SJSA1 (cell line): ENCODE data around the gene GPR155. TPM values are rescaled to one million over a fixed set of nuclear protein-coding genes. Genes with fewer than 3 reads are reported as not detected.
"Not testable (repeated sequence)": the region's sequence is repeated elsewhere in the genome, so short reads cannot be mapped to it uniquely, and the experiment has no call there.

ENCODE experiments used
- DNase-seq, 2 experiments: peaks; one replicate each; pipeline ENCODE4 v3.0.0-alpha.2; 2015 to 2020; ENCODE audit warnings: low spot score in 2 of 2, low read depth in 1 of 2
- H3K27ac ChIP-seq: fragments of 250-450 bp; sonication (Bioruptor Pico); 2 replicates; pipeline ENCODE4 v1.5.1; 2020; ENCODE audit warnings: mild to moderate bottlenecking, moderate library complexity
- H3K27me3 ChIP-seq: fragments of 250-450 bp; sonication (Bioruptor Pico); replicated peaks from 2 replicates; pipeline ENCODE4 v1.5.1; 2020; ENCODE audit warnings: mild to moderate bottlenecking, moderate library complexity
- H3K36me3 ChIP-seq: fragments of 250-450 bp; sonication (Bioruptor Pico); 2 replicates; pipeline ENCODE4 v1.5.1; 2020; ENCODE audit warnings: mild to moderate bottlenecking
- H3K4me1 ChIP-seq: fragments of 250-450 bp; sonication (Bioruptor Pico); replicated peaks from 2 replicates; pipeline ENCODE4 v1.6.1; 2021; ENCODE audit warnings: mild to moderate bottlenecking
- H3K4me3 ChIP-seq: fragments of 250-450 bp; sonication (Bioruptor Pico); 2 replicates; pipeline ENCODE4 v1.5.1; 2020; ENCODE audit warnings: mild to moderate bottlenecking
- H3K9me3 ChIP-seq: fragments of 250-450 bp; sonication (Bioruptor Pico); replicated peaks from 2 replicates; pipeline ENCODE4 v1.5.1; 2020; ENCODE audit warnings: mild to moderate bottlenecking
- total RNA-seq: library from RNA; depleted of rRNA; stranded (reverse); fragments of >200 nt; shearing (Covaris generic); gene quantifications from 2 replicates; pipeline ENCODE4 v1.2.3, GENCODE V29; 2014

GPR155 gene
- total RNA-seq, 1 experiment from 2014 or later = 4.9 TPM

GRCh38 chr2:174485045-174485444, 1.8 kb downstream of the GPR155 start:
- H3K4me3 ChIP-seq, H3K27ac ChIP-seq, H3K36me3 ChIP-seq, H3K27me3 ChIP-seq, H3K9me3 ChIP-seq, DNase-seq: not testable (repeated sequence)
- H3K4me1 ChIP-seq = peaks cover 13% of the 10 kb centered on the region

GRCh38 chr2:174484573-174484972, 2.3 kb downstream of the GPR155 start:
- DNase-seq = no peak
- Histone ChIP-seq H3K9me3 (0 out of 2 replicates have a peak, but pooled peaks cover 2% of the 10 kb centered on the region), H3K27ac (no peak overlapping the region), H3K4me3 (no peak overlapping the region), H3K36me3 (no peaks in the 10 kb centered on the region; the same call in 1 of the 2 replicates), H3K4me1 (peaks cover 13% of the 10 kb centered on the region), H3K27me3 (no peaks in the 10 kb centered on the region)

- Histone ChIP-seq H3K9me3 (0 out of 2 replicates have a peak, but pooled peaks cover 2% of the 10 kb centered on the region), H3K4me3 (no peak overlapping the region), H3K4me1 (peaks cover 13% of the 10 kb centered on the region), H3K36me3 (no peaks in the 10 kb centered on the region; the same call in 1 of the 2 replicates), H3K27ac (no peak overlapping the region), H3K27me3 (no peaks in the 10 kb centered on the region)
- no peak for DNase-seq
Measured at GRCh38 chr2:174482854-174483253, 4.0 kb downstream of the GPR155 start.

- no peaks in the 10 kb centered on the region for H3K9me3 ChIP-seq
- peaks cover 18% of the 10 kb centered on the region for H3K4me1 ChIP-seq
- H3K27me3 ChIP-seq = no peaks in the 10 kb centered on the region
- no peak for DNase-seq
- no peak overlapping the region for H3K27ac ChIP-seq
- no peak overlapping the region for H3K4me3 ChIP-seq
- H3K36me3 ChIP-seq = no peaks in the 10 kb centered on the region
Measured at GRCh38 chr2:174477759-174478158, 9.1 kb downstream of the GPR155 start.

DNA sequence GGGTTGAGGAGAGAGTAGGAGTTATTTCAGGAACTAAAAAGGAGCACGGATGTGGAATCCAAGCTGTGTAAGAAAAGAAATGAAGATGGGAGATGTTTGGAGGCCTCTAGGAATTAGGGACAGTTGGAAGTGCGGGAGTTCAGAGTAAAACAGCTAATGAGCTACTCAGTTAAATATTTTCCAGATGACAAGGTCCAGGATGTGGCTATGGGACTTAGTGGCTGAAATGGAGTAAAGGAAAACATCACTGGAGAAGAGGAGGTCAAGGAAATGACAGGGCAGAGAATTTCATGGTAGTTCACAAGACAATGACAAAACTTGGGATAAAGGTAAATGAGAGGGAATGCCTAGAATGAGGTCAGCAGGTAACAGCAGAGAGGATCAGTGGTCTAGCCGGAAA, 13.0 kb downstream of the GPR155 start:
- no peak overlapping the region for H3K4me3 ChIP-seq
- H3K27ac ChIP-seq = peak overlapping the region; percentile 53
- H3K9me3 ChIP-seq = no peaks in the 10 kb centered on the region
- DNase-seq = no peak
- no peaks in the 10 kb centered on the region for H3K27me3 ChIP-seq
- no peaks in the 10 kb centered on the region for H3K36me3 ChIP-seq
- peaks cover 27% of the 10 kb centered on the region for H3K4me1 ChIP-seq

DNA sequence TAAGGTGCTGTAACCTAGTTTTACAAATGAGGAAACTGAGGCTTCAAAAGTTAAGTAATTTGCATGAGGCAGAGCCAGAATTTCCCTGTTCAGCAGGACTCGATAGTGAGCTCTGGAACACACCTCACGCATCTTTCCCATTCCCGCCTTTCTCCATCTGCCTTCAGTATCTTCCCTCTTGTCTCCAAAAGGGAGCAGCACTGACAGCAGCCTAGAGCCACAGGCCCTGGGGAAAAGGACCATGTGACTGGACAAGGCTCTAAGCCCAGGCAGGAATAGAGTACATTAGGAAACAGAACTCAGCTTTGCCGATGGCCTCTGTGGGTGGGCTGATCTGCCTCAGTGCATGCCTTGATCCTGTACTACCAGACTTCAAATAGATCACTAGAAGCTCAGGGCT, 21.5 kb downstream of the GPR155 start:
- Histone ChIP-seq H3K27me3 (no peaks in the 10 kb centered on the region), H3K4me1 (peaks cover 30% of the 10 kb centered on the region), H3K4me3 (no peak overlapping the region), H3K27ac (no peak overlapping the region), H3K9me3 (no peaks in the 10 kb centered on the region), H3K36me3 (no peaks in the 10 kb centered on the region)
- no peak for DNase-seq

- no peaks in the 10 kb centered on the region for H3K27me3 ChIP-seq
- no peak overlapping the region for H3K4me3 ChIP-seq
- H3K4me1 ChIP-seq = no peaks in the 10 kb centered on the region
- DNase-seq = no peak
- H3K36me3 ChIP-seq = no peaks in the 10 kb centered on the region
- no peak overlapping the region for H3K27ac ChIP-seq
- no peaks in the 10 kb centered on the region for H3K9me3 ChIP-seq
Measured at GRCh38 chr2:174461221-174461620, 25.6 kb downstream of the GPR155 start.

DNA sequence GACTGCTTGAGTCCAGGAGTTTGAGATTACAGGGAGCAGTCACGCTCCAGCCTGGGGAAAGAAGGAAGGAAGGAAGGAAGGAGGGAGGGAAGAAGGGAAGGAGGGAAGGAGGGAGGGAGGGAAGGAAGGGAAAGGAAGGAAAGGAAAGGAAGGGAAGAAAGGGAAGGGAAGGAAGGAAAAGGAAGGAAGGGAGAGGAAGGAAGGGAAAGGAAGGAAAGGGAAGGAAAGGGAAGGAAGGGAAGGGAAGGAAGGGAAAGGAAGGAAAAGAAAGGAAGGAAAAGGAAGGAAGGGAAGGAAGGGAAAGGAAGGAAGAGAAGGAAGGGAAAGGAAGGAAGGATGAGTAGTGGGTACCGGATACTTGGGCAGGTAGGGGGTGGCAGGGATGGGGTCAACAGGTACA, 32.3 kb downstream of the GPR155 start:
- H3K4me1 ChIP-seq = no peaks in the 10 kb centered on the region
- no peaks in the 10 kb centered on the region for H3K27me3 ChIP-seq
- H3K27ac ChIP-seq = no peak overlapping the region
- no peak for DNase-seq
- no peak overlapping the region for H3K4me3 ChIP-seq
- H3K9me3 ChIP-seq = no peaks in the 10 kb centered on the region
- H3K36me3 ChIP-seq = no peaks in the 10 kb centered on the region

GRCh38 chr2:174450021-174450816, 36.6 kb downstream of the GPR155 start:
- no peak overlapping the region for H3K27ac ChIP-seq
- 0 out of 2 replicates have a peak, but pooled peaks cover 3% of the 10 kb centered on the region for H3K36me3 ChIP-seq
- no peaks in the 10 kb centered on the region for H3K9me3 ChIP-seq
- H3K27me3 ChIP-seq = no peaks in the 10 kb centered on the region
- peaks cover 3% of the 10 kb centered on the region for H3K4me1 ChIP-seq
- H3K4me3 ChIP-seq = no peak overlapping the region
- DNase-seq = no peak

GRCh38 chr2:174449033-174449432, 37.8 kb downstream of the GPR155 start:
- H3K9me3 ChIP-seq = no peaks in the 10 kb centered on the region
- H3K4me3 ChIP-seq = no peak overlapping the region
- H3K27ac ChIP-seq = no peak overlapping the region
- no peaks in the 10 kb centered on the region for H3K27me3 ChIP-seq
- peak in 1 of 2 experiments; percentile 2 for DNase-seq
- H3K36me3 ChIP-seq = 0 out of 2 replicates have a peak, but pooled peaks cover 3% of the 10 kb centered on the region
- H3K4me1 ChIP-seq = peaks cover 6% of the 10 kb centered on the region

DNA sequence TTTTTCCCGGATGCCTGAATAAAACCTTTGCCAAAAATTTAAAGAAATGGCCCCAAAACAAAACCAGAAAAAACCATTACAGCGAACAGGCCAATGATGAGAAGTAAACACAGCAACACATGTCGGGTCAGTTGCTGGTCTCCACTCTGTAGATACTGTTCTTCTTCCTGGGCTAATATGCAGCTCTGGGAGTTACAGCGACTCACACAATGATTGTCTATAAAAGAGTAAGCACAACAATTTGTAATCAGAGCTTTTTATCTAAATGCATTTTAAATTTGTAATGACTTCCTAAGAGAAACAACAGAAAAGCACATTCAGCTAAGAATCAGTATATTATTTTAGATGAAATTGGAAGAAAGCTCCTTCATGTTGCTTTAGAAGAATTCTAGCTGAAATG, 40.3 kb downstream of the GPR155 start:
- no peaks in the 10 kb centered on the region for H3K9me3 ChIP-seq
- no peak overlapping the region for H3K4me3 ChIP-seq
- no peak overlapping the region for H3K27ac ChIP-seq
- DNase-seq = no peak
- H3K27me3 ChIP-seq = no peaks in the 10 kb centered on the region
- H3K4me1 ChIP-seq = peaks cover 24% of the 10 kb centered on the region
- 0 out of 2 replicates have a peak, but pooled peaks cover 3% of the 10 kb centered on the region for H3K36me3 ChIP-seq

DNA sequence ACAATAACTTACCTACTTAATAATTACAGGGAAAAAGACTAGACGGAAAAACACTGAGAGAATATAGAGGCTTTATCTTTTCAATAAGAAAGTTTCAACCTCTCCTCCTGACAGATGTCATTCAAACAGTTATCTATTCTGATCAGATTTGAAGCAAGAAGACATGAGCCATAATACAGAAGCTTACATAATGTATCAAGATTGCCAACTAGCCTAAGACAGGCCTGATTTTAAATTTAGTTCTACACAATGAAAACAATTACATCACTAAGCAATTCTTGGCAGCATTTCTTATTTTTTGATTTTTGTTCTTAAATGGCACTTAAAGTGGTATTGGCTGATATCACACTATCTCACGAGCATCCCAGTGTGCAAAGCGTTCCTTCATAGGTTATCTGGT, 41.6 kb downstream of the GPR155 start:
- Histone ChIP-seq H3K4me1 (peaks cover 24% of the 10 kb centered on the region), H3K36me3 (0 out of 2 replicates have a peak, but pooled peaks cover 3% of the 10 kb centered on the region), H3K27me3 (no peaks in the 10 kb centered on the region), H3K27ac (no peak overlapping the region), H3K4me3 (no peak overlapping the region), H3K9me3 (no peaks in the 10 kb centered on the region)
- DNase-seq = no peak

GRCh38 chr2:174444761-174445160, 42.1 kb downstream of the GPR155 start:
- H3K36me3 ChIP-seq = 0 out of 2 replicates have a peak, but pooled peaks cover 3% of the 10 kb centered on the region
- DNase-seq = no peak
- no peak overlapping the region for H3K4me3 ChIP-seq
- no peak overlapping the region for H3K27ac ChIP-seq
- no peaks in the 10 kb centered on the region for H3K27me3 ChIP-seq
- H3K9me3 ChIP-seq = no peaks in the 10 kb centered on the region
- peaks cover 24% of the 10 kb centered on the region for H3K4me1 ChIP-seq
